Stimulated activated effector memory CD8-positive, alpha-beta T cell treated with anti-CD3 and anti-CD28 coated beads, Interleukin-12 subunit alpha, Interleukin-12 subunit beta, amount 100 ng/mL, for 72 hours (primary cell): Measurements from ENCODE around the gene ZNF423.
A peak's percentile ranks its signal among the peaks of the same experiment; 100 is the strongest.

Source experiments
- ATAC-seq: fragments of 150-1000 bp; cut with Tn5 transposase; 2 replicates; pipeline ENCODE4 v1.10.0; 2021
- DNase-seq, 2 donors: peaks; one replicate each; pipeline ENCODE4 v3.0.0; 2021 to 2022; ENCODE audit warnings: low spot score in 2 of 2
- H3K27ac Mint-ChIP-seq: one replicate; pipeline ENCODE4 v1.8.0; 2022; ENCODE audit warnings: mild to moderate bottlenecking, mixed read lengths
- H3K36me3 Mint-ChIP-seq: one replicate; pipeline ENCODE4 v1.8.0; 2022; ENCODE audit warnings: mild to moderate bottlenecking, mixed read lengths
- H3K4me1 Mint-ChIP-seq: one replicate; pipeline ENCODE4 v1.8.0; 2022; ENCODE audit warnings: mixed read lengths
- H3K4me3 Mint-ChIP-seq: one replicate; pipeline ENCODE4 v1.8.0; 2022; ENCODE audit warnings: mild to moderate bottlenecking, mixed read lengths
- H3K9me3 Mint-ChIP-seq: one replicate; pipeline ENCODE4 v1.8.0; 2022; ENCODE audit warnings: mixed read lengths

Gene ZNF423

DNA sequence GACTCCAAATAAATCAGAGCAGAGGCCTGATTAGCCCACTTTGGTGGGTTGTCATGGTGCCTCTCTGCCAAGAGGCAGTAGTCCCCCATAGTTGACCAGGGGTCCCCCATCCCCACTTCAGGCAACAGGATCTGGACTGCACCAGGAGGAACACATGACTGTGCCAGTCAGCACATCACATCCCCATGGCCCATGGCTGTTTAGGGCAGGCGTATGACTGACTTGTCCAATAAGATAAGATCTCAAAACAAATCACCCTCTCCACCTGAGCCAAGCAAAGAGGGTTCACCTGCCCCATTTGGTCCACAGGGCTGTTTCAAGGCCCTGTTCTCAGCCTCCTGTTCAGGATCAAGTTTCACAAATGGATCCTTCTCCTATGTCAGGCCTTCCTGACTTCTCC, 389.0 kb downstream of the ZNF423 start:
- DNase-seq (no peak), ATAC-seq (no peak)
- peaks cover 26% of the 10 kb centered on the region for H3K4me1 Mint-ChIP-seq
- H3K27ac Mint-ChIP-seq, result no peak overlapping the region
- no peak overlapping the region for H3K4me3 Mint-ChIP-seq
- H3K9me3 Mint-ChIP-seq, result no peaks in the 10 kb centered on the region
- peaks cover 6% of the 10 kb centered on the region for H3K36me3 Mint-ChIP-seq

DNA sequence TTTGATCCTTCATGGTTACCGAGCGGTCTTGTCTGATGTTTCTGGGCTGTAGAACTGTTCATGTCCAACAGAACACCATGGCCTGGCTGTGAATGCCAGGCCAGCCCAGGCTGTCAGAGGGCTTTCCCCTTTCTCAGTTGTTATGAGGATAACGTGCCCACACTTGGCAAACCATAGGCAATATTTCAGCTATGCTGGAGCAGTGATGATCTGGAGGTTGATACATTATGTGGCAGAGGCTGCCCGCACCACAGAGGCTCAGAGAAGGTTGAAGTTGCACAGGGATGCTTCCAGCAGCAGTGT, 389.4 kb downstream of the ZNF423 start:
- Mint-ChIP-seq H3K4me3 (no peak overlapping the region), H3K4me1 (peaks cover 26% of the 10 kb centered on the region), H3K9me3 (no peaks in the 10 kb centered on the region), H3K36me3 (peaks cover 6% of the 10 kb centered on the region), H3K27ac (no peak overlapping the region)
- DNase-seq (no peak), ATAC-seq (no peak)

DNA sequence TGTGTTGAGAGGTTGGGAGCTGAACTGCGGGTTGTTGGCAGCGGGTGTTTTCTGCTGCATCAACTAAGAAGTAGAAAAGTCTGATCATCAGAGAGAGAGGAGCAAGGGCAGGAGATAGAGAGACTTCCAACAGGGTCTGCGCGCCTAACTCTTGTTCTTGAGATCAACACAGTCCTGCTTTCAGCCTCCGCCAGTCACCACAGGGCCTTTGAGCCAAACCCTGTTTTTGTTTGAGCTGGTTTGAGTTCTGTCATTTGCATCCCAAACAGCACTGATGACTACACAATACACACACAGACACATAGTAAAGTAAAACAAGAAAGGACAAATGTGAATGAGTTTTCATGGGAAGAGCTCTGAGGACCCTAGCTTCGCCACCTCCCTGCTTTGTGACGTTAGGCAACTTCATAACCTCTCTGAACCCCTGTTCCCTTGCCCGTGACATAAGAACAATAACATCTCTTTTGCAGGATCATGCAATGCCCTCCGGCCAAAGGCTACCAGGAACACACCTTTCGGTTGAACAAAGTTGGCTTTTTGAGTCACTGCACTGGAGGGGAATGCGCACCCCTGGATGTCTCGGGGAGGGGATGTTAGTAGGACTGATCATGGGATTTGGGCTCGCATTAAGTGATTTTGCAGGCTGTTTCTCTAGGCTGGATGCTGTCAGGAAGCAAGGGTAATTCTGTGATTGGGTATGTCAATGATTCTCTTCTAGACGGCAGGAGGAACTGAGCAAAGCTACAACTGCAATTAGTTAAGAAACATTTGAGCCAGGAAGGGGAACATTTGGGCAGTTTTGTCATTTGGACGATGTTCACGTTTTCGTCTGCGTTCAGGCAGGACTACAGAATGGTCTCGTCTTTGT, 390.0 kb downstream of the ZNF423 start:
- Mint-ChIP-seq H3K9me3 (no peaks in the 10 kb centered on the region), H3K36me3 (peaks cover 6% of the 10 kb centered on the region), H3K4me3 (no peak overlapping the region), H3K27ac (no peak overlapping the region), H3K4me1 (peaks cover 26% of the 10 kb centered on the region)
- DNase-seq (no peak), ATAC-seq (no peak)

DNA sequence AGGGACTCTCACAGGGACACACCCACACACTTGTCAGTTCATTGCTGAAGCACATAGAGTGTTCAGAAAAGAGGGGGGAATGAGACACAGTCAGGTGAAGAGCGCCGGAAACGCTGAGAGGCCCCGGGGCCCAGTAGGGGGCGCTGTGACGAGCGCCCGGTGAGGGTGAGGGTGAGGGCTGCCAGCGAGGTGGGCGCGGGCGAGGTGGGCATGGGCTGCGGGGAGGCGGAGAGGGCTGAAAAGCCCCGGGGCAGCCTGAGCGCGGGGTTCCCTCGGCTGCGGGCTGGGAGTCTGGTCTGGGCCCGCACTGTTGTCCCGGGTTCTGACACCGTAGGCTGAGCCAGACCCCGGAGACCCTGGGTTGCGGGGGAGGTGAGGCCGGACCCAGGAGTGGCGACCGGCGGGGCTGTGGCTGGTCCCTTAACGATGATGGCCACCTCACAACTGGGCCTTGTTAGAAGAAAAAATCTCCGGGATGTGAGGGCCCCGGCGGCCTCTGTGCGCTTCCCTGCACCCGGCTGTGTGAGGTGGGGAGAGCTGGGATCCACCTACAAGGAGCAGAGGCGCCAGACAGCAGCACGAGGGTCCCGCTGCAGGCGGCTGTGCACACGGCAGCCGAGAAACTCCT, 390.9 kb downstream of the ZNF423 start:
- Mint-ChIP-seq H3K4me1 (peaks cover 26% of the 10 kb centered on the region), H3K27ac (no peak overlapping the region)

DNA sequence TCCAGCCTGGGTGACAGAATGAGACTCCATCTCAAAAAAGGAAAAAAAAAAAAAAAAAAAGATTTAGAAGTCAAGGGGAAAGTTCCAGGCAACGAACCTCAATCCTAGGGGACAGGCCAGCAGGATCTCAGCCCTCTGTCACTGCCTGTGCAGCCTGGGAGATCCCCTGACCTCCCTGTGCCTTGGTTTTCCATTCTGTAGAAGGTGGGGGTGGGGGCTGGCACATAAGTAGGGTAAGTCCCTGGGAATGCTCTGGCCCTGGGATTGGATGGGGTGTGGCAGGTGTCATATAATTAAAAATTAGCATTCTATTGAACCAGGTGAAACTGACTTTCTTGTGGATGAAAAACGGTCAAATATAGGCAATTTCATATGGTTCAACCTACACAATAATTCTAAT, 391.8 kb downstream of the ZNF423 start:
- DNase-seq (no peak), ATAC-seq (no peak)
- H3K4me3 Mint-ChIP-seq, result no peak overlapping the region
- no peaks in the 10 kb centered on the region for H3K9me3 Mint-ChIP-seq
- peak overlapping the region; percentile 84 for H3K27ac Mint-ChIP-seq
- H3K4me1 Mint-ChIP-seq, result peaks cover 26% of the 10 kb centered on the region
- H3K36me3 Mint-ChIP-seq, result peaks cover 6% of the 10 kb centered on the region

More for the DNA sequence above, 390.9 kb downstream of the ZNF423 start:
- no peak overlapping the region for H3K4me3 Mint-ChIP-seq
- peaks cover 6% of the 10 kb centered on the region for H3K36me3 Mint-ChIP-seq
- DNase-seq (no peak), ATAC-seq (no peak)
- no peaks in the 10 kb centered on the region for H3K9me3 Mint-ChIP-seq

DNA sequence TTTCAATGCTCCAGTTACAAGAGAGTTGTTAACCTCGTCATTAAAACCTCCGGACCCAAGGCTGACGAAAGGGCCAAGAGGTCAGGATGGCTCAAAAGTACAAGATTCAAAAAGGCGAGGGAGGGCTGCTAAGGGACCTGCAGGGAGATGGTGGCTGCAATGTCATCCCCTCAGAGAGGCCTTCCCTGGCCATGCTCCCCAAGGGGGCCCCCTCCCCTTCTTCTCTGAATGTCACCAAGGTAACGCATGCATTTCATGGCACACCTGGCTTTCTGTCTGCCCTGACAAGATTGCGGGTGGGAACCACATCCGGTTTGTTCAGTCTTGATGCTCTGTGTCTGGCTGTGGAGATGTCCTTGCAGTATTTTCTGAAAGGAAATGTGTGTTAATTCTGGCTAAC, 392.4 kb downstream of the ZNF423 start:
- ATAC-seq, result peak; percentile 77
- H3K9me3 Mint-ChIP-seq, result no peaks in the 10 kb centered on the region
- DNase-seq, result peak in 1 of 2 donors; percentile 61
- peak overlapping the region; percentile 84 for H3K27ac Mint-ChIP-seq
- peaks cover 6% of the 10 kb centered on the region for H3K36me3 Mint-ChIP-seq
- H3K4me1 Mint-ChIP-seq, result peaks cover 26% of the 10 kb centered on the region
- H3K4me3 Mint-ChIP-seq, result no peak overlapping the region

DNA sequence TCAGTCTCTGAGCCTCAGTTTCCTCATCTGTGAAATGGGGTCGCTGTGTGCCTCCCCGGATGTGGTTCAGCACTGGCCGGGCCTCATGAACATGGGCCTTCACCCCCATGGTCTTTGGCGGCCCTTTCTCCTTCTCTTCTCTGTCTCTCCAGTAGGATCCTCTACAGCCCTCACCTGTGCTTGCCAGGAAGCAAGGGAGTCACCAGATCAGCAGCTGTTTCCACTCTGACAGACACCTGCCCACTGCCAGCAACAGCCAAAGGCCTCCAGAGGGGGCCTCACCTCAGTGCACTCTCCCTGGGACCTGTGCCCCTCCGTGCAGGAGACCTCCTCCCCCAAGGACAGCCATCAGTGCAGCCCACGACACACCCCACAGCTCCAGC, 392.9 kb downstream of the ZNF423 start:
- DNase-seq, result no peak
- no peak overlapping the region for H3K4me3 Mint-ChIP-seq
- H3K4me1 Mint-ChIP-seq, result peaks cover 26% of the 10 kb centered on the region
- H3K27ac Mint-ChIP-seq, result peak overlapping the region; percentile 84
- peaks cover 6% of the 10 kb centered on the region for H3K36me3 Mint-ChIP-seq
- H3K9me3 Mint-ChIP-seq, result no peaks in the 10 kb centered on the region
- no peak for ATAC-seq

DNA sequence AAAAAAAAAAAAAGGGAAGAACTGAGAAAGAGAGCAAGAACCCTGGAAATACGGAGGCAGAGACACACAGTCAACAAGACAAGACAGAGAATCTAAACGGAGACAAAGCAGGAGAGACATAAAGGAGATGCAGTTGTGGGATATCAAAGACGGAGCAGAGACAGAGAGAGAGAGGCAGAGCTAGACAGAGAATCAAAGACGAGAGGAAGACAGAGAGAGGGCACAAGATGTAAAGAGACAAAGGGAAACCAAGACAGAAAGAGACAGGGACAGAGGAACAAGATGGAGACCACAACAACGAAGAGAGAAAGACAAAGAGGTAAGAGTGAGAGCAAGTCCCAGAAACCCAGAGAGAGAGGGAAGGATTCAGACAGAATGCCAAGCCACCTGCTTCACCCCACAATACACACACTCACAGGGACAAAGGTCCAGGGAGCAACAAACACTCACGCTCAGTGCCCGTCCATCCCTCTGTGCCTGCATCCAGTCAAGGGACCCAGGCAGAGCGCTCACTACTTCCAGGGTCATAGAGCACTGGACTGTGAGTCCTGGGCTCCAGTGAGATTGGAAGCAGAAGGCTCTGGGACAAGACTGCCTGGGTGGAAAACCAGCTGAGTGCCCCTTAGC, 393.4 kb downstream of the ZNF423 start:
- peaks cover 6% of the 10 kb centered on the region for H3K36me3 Mint-ChIP-seq
- no peak for ATAC-seq
- H3K4me3 Mint-ChIP-seq, result no peak overlapping the region

DNA sequence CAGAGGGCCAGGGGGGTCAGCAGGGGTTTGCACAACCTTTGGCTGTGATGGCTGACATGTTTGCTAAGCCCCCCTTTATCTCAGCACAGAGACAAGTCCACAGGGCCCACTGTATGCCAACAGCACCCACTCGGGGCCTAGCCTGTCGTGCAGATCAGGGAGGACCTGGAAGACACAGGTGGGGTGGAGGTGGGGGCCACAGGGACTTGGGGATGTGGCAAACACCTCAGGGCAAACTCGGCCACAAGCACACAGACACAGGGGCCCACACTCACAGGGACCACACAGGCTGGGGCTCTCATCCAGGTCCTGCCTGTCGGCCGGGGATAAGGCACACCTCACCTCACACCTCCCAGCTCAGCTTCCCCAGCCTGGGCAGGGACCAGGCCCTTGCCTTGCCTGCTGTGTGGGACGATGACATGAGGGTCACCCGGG, 394.4 kb downstream of the ZNF423 start:
- no peak for DNase-seq
- H3K9me3 Mint-ChIP-seq, result no peaks in the 10 kb centered on the region
- H3K27ac Mint-ChIP-seq, result no peak overlapping the region
- peaks cover 26% of the 10 kb centered on the region for H3K4me1 Mint-ChIP-seq
- ATAC-seq, result no peak
- peaks cover 6% of the 10 kb centered on the region for H3K36me3 Mint-ChIP-seq
- H3K4me3 Mint-ChIP-seq, result no peak overlapping the region

More for the DNA sequence above, 393.4 kb downstream of the ZNF423 start:
- no peak for DNase-seq
- Mint-ChIP-seq H3K27ac (no peak overlapping the region), H3K4me1 (peaks cover 26% of the 10 kb centered on the region), H3K9me3 (no peaks in the 10 kb centered on the region)

DNA sequence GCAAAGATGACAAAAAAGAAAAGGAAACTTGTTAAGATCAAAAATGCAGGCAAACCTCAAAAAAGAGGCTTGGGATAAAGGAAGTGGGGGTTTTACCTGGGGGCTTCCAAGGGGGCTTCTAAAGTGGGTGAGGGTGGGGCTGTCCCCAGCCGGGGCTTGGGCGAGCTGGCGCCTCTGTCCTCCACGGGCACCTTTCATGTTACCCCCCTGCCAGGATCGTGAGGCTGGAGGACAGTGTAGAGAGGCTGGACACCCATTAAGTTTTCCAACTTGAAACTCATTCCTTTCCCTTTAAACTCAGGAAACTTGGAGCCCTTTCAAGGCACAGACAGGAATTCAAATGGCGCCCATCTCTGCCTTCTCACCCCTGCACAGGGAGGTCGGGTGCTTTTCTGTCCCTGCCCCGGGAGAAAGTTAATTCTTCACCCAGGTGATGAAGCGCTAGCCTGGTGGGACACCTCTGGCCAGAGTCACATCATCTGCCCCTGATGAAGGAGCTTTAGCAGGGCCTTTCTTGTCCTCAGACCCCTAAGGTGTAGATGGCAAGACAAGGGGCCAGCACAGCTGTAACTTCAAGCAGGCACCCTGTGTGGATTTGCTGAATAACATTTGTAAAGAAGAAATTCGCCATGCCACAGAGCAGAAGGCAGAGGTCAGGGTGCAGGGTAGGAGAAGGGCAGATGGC, 395.0 kb downstream of the ZNF423 start:
- Mint-ChIP-seq H3K9me3 (no peaks in the 10 kb centered on the region), H3K36me3 (peaks cover 6% of the 10 kb centered on the region), H3K4me1 (peaks cover 26% of the 10 kb centered on the region), H3K4me3 (no peak overlapping the region), H3K27ac (no peak overlapping the region)
- no peak for DNase-seq
- ATAC-seq, result no peak

DNA sequence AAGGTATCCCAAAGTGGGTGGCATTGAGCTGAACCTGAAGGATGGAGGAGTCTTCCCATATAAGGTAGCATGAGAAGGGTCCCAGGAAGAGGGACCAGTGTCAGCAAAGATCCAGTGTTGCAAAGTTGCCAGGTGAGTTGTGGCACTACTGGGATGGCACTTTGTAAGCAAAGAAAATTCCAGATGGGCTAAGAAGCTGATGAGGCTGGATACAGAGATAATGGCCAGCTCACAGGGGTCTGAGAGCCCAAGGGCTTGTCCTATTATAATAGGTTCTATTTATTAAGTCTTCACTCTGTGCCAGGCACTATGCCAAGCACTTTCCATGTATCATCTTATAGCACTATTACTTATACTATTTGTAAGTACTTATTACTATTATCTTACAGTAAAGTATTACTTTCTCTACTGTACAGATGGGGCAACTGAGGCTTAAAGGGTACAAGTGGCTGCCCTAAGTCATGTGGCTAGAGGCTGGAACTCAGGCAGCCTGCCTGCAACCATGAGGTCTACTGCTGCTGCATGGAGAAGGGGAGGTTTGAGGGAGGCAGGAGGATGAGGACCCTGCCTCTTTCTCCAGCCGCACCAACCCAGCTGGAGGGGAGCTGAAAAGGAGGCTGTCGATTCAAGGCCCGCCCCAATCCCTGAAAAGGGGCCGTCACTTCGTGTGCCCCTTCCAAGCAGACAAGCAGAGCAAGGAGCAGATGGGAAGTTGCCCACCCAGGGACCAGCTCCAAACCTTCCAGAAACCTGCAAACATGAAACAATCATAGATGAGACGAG, 395.8 kb downstream of the ZNF423 start:
- H3K27ac Mint-ChIP-seq, result no peak overlapping the region
- DNase-seq, result no peak
- H3K9me3 Mint-ChIP-seq, result no peaks in the 10 kb centered on the region
- no peak overlapping the region for H3K4me3 Mint-ChIP-seq
- H3K36me3 Mint-ChIP-seq, result peaks cover 6% of the 10 kb centered on the region
- H3K4me1 Mint-ChIP-seq, result peaks cover 26% of the 10 kb centered on the region
- no peak for ATAC-seq

DNA sequence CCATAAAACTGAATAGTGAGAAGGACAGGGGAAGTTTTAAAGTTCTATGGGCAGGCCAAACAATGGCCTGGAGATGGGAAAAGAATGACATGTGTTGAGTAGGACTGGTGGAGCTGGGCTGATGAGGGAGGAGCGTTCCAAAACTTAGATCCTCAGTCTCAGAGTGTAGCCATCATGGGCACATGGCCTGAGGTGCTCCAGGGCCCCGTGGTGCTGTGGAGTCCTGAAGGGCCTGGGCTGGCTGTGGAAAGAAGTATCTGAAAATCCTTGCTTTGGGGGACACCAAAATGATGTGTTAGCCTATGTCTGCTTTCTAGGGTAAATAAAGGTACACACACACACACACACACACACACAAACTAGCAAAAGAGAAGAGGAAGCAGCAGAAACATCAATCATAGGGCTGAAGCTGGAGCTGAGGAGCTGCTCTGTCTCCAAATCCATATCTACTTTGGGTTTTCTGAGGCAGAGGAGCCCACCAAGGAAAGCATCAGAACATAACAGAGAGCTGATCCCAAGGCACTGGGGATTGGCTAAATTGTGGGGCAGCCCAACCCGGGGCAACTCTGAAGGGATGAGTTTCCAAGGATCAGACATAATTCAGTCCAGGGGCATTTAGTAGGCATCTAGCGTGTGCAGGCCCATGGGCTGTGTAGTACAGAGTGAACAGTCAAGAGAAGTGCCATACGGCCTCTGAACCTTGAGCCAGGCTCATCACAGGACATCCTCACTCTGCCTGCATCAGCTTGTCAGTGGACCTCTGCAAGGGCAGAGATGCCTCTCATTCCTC, 397.1 kb downstream of the ZNF423 start:
- DNase-seq (no peak), ATAC-seq (no peak)
- no peak overlapping the region for H3K27ac Mint-ChIP-seq
- peaks cover 18% of the 10 kb centered on the region for H3K4me1 Mint-ChIP-seq
- no peaks in the 10 kb centered on the region for H3K9me3 Mint-ChIP-seq
- no peak overlapping the region for H3K4me3 Mint-ChIP-seq
- peaks cover 4% of the 10 kb centered on the region for H3K36me3 Mint-ChIP-seq

DNA sequence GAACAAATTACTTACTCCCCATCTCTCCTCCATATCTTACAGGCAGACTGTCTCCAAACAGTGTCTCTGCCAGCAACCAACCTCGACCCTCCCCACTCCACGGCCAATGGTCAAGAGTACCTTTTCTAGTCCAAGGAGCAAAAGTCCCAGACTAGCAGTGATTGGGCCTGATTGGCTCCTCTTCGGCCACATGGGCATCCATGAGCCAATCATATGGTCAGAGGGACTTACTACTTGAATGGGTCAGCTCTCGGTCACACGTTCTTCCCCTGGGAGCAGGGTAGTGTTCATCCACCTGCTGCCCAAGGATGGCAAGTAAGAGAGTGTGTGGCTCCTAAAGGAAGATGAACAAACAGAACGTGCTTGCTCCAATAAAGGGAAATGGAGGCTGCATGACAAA, 397.7 kb downstream of the ZNF423 start:
- Mint-ChIP-seq H3K4me3 (no peak overlapping the region), H3K27ac (no peak overlapping the region), H3K4me1 (peaks cover 12% of the 10 kb centered on the region), H3K36me3 (no peaks in the 10 kb centered on the region), H3K9me3 (no peaks in the 10 kb centered on the region)
- no peak for DNase-seq
- no peak for ATAC-seq

DNA sequence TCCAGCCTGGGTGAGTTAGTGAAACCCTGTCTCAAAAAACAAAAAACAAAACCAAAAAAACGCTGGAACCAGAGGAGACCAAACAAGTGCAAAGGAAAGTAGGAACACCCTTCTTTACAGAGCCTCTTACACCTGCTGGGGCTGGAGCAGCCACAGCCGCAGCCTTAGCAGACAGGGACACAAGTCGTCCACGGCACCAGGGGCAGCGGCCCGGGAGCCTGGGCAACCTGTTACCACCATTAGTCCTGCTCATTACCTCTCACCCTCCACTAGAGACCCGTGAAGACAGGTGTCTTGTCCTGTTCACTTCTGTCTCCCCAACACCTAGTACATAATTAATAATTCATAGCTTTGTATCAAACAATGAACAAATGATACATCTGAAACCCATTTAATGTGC, 398.7 kb downstream of the ZNF423 start:
- Mint-ChIP-seq H3K27ac (no peak overlapping the region), H3K9me3 (no peaks in the 10 kb centered on the region), H3K4me1 (peaks cover 2% of the 10 kb centered on the region), H3K36me3 (no peaks in the 10 kb centered on the region), H3K4me3 (no peak overlapping the region)
- DNase-seq (no peak), ATAC-seq (no peak)
